HG03442 (cell line): Measurements from ENCODE around the gene LRRN4CL.

Source experiments
- ATAC-seq: cut with Tn5 transposase; IDR thresholded peaks from one replicate; pipeline ENCODE4 v1.9.1; 2021; ENCODE audit warnings: mild to moderate bottlenecking, moderate library complexity; ENCODE audit not compliant: unreplicated experiment

The LRRN4CL gene

DNA sequence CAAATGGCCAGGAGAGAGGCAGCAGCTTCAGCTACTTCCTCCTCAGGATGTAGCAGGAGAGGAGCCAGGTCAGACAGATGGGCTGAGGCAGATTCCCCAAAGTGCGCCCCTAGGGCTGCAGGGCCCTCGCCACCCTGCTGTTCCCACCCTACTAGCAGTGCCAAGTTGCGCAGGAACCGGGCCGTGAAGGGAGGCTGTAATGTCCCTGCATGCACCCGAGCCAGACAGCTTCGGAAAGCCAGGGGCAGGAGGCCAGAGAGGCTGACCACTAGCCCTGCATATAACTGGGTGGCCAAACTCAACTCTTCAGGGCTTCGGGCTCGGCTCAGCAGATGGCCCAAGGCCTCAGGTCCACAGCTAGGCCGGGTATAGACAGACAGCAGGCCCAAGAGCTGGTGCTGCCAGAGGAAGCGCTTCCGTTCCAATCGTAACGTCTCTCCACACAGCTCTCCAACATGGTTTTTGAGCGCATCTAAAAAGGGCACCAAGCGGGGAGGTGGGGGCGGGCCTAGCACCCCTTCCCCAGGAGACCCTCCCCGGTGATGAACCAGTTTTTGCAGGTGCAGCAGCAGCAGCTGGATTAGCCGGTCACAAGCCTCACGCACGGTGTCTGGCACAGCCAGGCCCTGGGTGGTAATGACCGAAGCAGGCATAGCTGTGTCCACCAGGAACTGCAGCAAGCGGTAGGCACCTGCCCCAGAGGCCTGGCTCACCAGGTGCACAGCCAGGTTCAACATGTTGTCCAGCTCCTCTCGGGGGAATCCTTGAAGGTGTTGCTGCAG lies 41.0 kb downstream of the LRRN4CL start:
- no peak for ATAC-seq

DNA sequence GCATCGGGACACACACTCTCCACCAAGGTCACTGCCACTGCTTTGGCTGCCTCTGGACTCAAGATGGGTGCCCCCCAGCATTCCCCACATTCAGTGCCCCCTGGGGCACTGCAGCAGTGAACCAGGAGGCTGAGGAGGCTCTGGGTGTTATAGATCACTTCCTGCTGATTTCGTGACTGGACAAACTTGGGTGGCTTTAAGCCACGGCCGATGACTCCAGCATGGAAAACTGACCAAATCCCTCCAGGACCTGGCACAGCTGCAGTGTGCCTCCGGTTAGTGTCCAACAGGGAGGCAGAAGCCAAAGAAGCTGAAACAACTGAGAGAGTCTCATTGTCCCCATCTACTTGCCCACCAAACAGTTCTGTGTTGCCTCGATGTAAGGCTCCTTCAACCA lies 41.7 kb downstream of the LRRN4CL start:
- ATAC-seq: no peak

DNA sequence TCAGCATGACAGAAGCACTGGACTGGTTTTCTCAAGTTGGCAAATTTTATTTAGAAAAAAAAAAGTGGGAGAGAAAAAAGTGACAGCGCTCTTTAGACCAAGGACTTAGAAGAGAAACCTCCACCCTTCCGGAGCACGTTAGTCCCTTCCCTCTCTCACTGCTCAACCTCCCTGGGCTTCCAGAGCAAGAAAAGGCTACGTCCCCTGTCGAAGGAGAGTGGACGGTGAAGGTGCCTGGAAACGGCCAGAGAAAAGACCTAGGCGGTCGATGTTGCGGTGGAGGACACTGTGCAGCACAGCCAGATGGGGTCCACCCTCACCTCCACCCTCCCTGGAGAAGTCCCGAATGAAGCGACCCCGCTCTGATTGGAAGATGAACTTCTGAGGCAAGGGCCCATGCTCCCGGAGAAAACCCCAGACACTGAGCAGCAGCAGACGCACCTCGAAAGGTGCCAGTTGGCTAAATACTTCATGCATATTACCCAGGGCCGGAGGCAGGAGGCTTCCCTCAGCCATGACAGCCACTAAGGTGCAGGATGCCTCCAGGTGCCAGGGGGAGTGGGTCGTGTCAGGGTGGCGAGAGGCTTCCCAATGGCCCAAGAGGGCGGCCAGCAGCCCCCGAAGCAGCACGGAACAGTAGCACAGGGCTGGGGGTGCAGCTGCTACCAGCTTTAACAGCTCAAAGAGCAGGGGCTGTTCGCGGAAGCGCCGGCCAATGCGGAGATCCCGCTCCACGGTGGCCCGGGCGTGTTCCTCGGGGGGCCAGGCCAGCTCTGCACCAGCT lies 42.3 kb downstream of the LRRN4CL start:
- no peak for ATAC-seq

DNA sequence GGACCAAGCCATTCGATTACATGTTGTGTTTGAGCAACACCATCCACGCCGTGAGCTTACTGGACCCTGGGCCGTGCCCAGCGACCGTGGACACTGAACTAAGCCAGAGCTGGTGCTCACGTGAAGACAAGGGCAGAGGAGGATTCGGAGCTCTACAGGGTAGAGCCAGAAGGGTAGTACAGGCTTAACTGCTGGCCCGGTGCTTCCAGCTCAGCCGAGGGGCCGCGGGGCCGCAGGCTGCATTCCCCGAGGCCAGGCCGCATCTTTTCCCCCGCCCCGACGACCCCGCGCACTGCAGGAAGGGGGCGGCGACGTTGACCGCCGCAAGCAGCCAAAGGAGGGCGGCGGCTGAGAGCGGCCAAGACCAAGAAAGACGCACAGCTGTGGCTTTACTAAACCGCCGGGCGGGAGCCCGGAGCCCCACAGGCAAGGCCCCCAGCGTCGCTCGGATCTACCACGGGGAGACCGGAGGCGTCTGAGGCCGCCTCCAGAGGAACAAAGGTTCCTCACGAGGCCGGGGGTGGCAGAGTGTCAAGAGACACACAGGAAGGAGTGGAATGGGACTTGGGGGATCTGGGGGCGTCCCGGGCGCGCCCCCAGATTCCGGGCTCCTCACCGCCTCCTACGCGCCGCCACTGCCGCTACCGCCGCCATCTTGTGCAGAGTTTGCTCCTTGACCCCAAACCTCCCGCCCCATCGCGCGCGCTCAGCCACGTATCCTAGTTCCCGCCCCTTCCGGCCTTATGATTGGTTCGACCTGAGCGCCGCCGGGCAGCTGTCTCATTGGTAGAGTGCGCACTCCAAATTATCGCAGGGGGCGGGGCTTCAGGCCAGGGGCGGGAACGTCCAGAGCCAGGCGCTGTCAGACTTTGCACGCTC lies 43.1 kb downstream of the LRRN4CL start, which contains the start of gene GANAB:
Gene GANAB (minus strand): TSS at position 668 of the 879 bp plus-strand sequence. CDS start 14 bp downstream, at position 654.
- peak; percentile 94 for ATAC-seq

DNA sequence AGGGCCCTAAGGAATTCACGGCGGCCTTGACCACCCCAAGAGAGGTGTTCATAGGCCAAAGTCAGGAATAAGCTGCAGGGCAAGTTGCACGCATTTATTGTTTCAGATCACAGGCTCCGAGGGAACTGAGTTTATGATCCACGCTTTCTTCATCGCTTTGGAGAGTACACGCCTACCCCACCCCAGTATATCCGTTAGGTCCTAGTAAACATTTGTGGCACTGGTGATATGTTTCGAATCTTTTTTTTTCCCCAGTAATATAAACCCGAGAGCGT lies 43.7 kb downstream of the LRRN4CL start:
- ATAC-seq: no peak

DNA sequence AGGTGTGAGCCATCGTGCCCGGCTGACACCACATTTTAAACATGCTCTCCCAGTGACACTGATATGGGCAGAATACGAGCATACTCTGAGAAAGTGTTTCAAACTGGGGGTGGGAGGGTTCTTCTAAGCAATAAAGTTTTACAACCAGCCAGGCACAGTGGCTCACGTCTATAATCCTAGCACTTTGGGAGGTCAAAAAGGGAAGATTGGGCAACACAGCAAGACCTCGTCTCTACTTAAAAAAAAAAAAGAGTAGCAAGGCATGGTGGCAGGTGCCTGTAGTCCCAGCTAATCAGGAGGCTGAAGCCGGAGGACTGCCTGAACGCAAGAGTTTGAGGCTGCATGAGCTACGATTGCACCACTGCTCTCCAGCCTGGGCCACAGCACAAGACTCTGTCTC lies 45.1 kb downstream of the LRRN4CL start:
- no peak for ATAC-seq
